ENCODE results near the gene SLC9A3. TPM values are rescaled to one million over a fixed set of nuclear protein-coding genes. Genes with fewer than 3 reads are reported as not detected.

SLC9A3 gene
- total and polyA plus RNA-seq, 2 experiments from 2014 or later = 1.2 to 1.7 TPM

GRCh38 chr5:431711-432050, 92.6 kb downstream of the SLC9A3 start:
- Histone ChIP-seq H3K36me3 (ENCODE audit: low read depth) (peaks cover 6% of the 10 kb centered on the region; the same call in 1 of the 2 replicates), H3K4me2 (ENCODE audit: unreplicated experiment) (no peak overlapping the region), H3K27ac (no peak overlapping the region), H3K27me3 (replicated peaks; ENCODE audit: insufficient read depth) (no peaks in the 10 kb centered on the region), H3K79me2 (ENCODE audit: insufficient read depth) (no peaks in the 10 kb centered on the region), H3K9ac (no peak overlapping the region), H3K9me3 (ENCODE audit: low read depth) (no peaks in the 10 kb centered on the region), H2AFZ (no peak overlapping the region), H3F3A (ENCODE audit: insufficient read depth) (no peaks in the 10 kb centered on the region), H3K4me1 (ENCODE audit: insufficient read depth) (peaks cover 7% of the 10 kb centered on the region; the same call in 1 of the 2 replicates), H3K4me3 (no peak overlapping the region), H4K20me1 (ENCODE audit: insufficient read depth) (no peaks in the 10 kb centered on the region), H3K9me2 (ENCODE audit: insufficient read depth) (no peaks in the 10 kb centered on the region)
- TF ChIP-seq EZH2phosphoT487 (IDR thresholded peaks at IDR 0.05; ENCODE audit: insufficient read depth, low read depth) (no peak), EZH2 (IDR thresholded peaks at IDR 0.05; ENCODE audit: insufficient read depth, poor library complexity, severe bottlenecking) (no peak)
- 79 to 85% methylated on average over 4 of the region's 4 CpGs for WGBS, 2 experiments (ENCODE audit: low coverage in 1 of 2, low lambda C conversion rate in 2 of 2, missing lambda C conversion rate in 2 of 2)
- in situ Hi-C loops (cut with MboI) = loop anchor here (10.0 kb wide), 1 partner anchor 117 kb away; no protein-coding TSS in a partner anchor
- DNase-seq = no peak

- Histone ChIP-seq H3K9me3 (ENCODE audit: low read depth) (no peaks in the 10 kb centered on the region), H3K27me3 (replicated peaks; ENCODE audit: insufficient read depth) (no peaks in the 10 kb centered on the region), H4K20me1 (ENCODE audit: insufficient read depth) (no peaks in the 10 kb centered on the region), H3K79me2 (ENCODE audit: insufficient read depth) (no peaks in the 10 kb centered on the region), H3F3A (ENCODE audit: insufficient read depth) (no peaks in the 10 kb centered on the region), H3K9ac (no peak overlapping the region), H3K4me1 (ENCODE audit: insufficient read depth) (peaks cover 7% of the 10 kb centered on the region; the same call in 1 of the 2 replicates), H3K4me3 (no peak overlapping the region), H3K27ac (no peak overlapping the region), H2AFZ (no peak overlapping the region), H3K36me3 (ENCODE audit: low read depth) (peaks cover 6% of the 10 kb centered on the region; the same call in 1 of the 2 replicates), H3K9me2 (ENCODE audit: insufficient read depth) (no peaks in the 10 kb centered on the region), H3K4me2 (ENCODE audit: unreplicated experiment) (no peak overlapping the region)
- DNase-seq = peak; percentile 58
- in situ Hi-C loops (cut with MboI) = loop anchor here (10.0 kb wide), 1 partner anchor 116 kb away; no protein-coding TSS in a partner anchor
- no peak for TF ChIP-seq EZH2phosphoT487 (IDR thresholded peaks at IDR 0.05; ENCODE audit: insufficient read depth, low read depth)
- no peak for TF ChIP-seq EZH2 (IDR thresholded peaks at IDR 0.05; ENCODE audit: insufficient read depth, poor library complexity, severe bottlenecking)
- 83 to 84% methylated on average over 17 to 18 of the region's 18 CpGs for WGBS, 2 experiments (ENCODE audit: low coverage in 1 of 2, low lambda C conversion rate in 2 of 2, missing lambda C conversion rate in 2 of 2)
These were observed 93.1 kb downstream of the SLC9A3 start for GRCh38 chr5:431001-431710.

- in situ Hi-C loops (cut with MboI) = loop anchor here (10.0 kb wide), 1 partner anchor 116 kb away; no protein-coding TSS in a partner anchor
- Histone ChIP-seq H3K4me1 (ENCODE audit: insufficient read depth) (peaks cover 7% of the 10 kb centered on the region; the same call in 1 of the 2 replicates), H3K27ac (0 out of 2 replicates have a peak overlapping the region, but pooled peaks have one; percentile 53), H3K4me3 (no peak overlapping the region), H3K27me3 (replicated peaks; ENCODE audit: insufficient read depth) (no peaks in the 10 kb centered on the region), H3K9me2 (ENCODE audit: insufficient read depth) (no peaks in the 10 kb centered on the region), H3F3A (ENCODE audit: insufficient read depth) (no peaks in the 10 kb centered on the region), H3K36me3 (ENCODE audit: low read depth) (peaks cover 6% of the 10 kb centered on the region; the same call in 1 of the 2 replicates), H3K4me2 (ENCODE audit: unreplicated experiment) (no peak overlapping the region), H3K79me2 (ENCODE audit: insufficient read depth) (no peaks in the 10 kb centered on the region), H3K9ac (peak overlapping the region; percentile 21; the same call in 1 of the 2 replicates), H3K9me3 (ENCODE audit: low read depth) (no peaks in the 10 kb centered on the region), H2AFZ (no peak overlapping the region), H4K20me1 (ENCODE audit: insufficient read depth) (no peaks in the 10 kb centered on the region)
- 78 to 84% methylated on average over 25 of the region's 25 CpGs for WGBS, 2 experiments (ENCODE audit: low coverage in 1 of 2, low lambda C conversion rate in 2 of 2, missing lambda C conversion rate in 2 of 2)
- TF ChIP-seq EZH2phosphoT487 (IDR thresholded peaks at IDR 0.05; ENCODE audit: insufficient read depth, low read depth) (no peak), EZH2 (IDR thresholded peaks at IDR 0.05; ENCODE audit: insufficient read depth, poor library complexity, severe bottlenecking) (no peak)
- DNase-seq = no peak
These were observed 93.9 kb downstream of the SLC9A3 start for GRCh38 chr5:430214-430925.

GRCh38 chr5:429453-430188, 94.6 kb downstream of the SLC9A3 start:
- no peaks in the 10 kb centered on the region for H3F3A ChIP-seq (ENCODE audit: insufficient read depth)
- H3K36me3 ChIP-seq (ENCODE audit: low read depth) = peaks cover 6% of the 10 kb centered on the region; the same call in 1 of the 2 replicates
- no peaks in the 10 kb centered on the region for H3K9me2 ChIP-seq (ENCODE audit: insufficient read depth)
- H3K4me3 ChIP-seq = no peak overlapping the region
- H4K20me1 ChIP-seq (ENCODE audit: insufficient read depth) = no peaks in the 10 kb centered on the region
- TF ChIP-seq EZH2phosphoT487 (IDR thresholded peaks at IDR 0.05; ENCODE audit: insufficient read depth, low read depth) = no peak
- TF ChIP-seq EZH2 (IDR thresholded peaks at IDR 0.05; ENCODE audit: insufficient read depth, poor library complexity, severe bottlenecking) = no peak
- peak overlapping the region; percentile 53 for H3K27ac ChIP-seq
- peak; percentile 78 for DNase-seq
- no peak overlapping the region for H3K4me2 ChIP-seq (ENCODE audit: unreplicated experiment)
- 34 to 35% methylated on average over 27 to 30 of the region's 35 CpGs for WGBS, 2 experiments (ENCODE audit: low coverage in 1 of 2, low lambda C conversion rate in 2 of 2, missing lambda C conversion rate in 2 of 2)
- H2AFZ ChIP-seq = no peak overlapping the region
- no peaks in the 10 kb centered on the region for H3K9me3 ChIP-seq (ENCODE audit: low read depth)
- no peaks in the 10 kb centered on the region for H3K79me2 ChIP-seq (ENCODE audit: insufficient read depth)
- in situ Hi-C loops (cut with MboI) = loop anchor here (10.0 kb wide), 1 partner anchor 115 kb away; no protein-coding TSS in a partner anchor
- H3K27me3 ChIP-seq (replicated peaks; ENCODE audit: insufficient read depth) = no peaks in the 10 kb centered on the region
- peak overlapping the region; percentile 21; the same call in 1 of the 2 replicates for H3K9ac ChIP-seq
- H3K4me1 ChIP-seq (ENCODE audit: insufficient read depth) = peaks cover 11% of the 10 kb centered on the region; the same call in 1 of the 2 replicates

Data from GM23248 (cell line).